ENCODE results near the gene ARHGAP6.

ARHGAP6 gene

GRCh38 chrX:11336201-11336600, 329.5 kb downstream of the ARHGAP6 start:
- no peak for DNase-seq (ENCODE audit: extremely low spot score)
- POLR2A ChIA-PET: no interaction called here
- TF ChIP-seq CTCF (IDR thresholded peaks at IDR 0.05; ENCODE audit: control extremely low read depth, extremely low read depth, low read depth, missing control alignments): no peak
- CTCF ChIA-PET: no interaction called here

DNA sequence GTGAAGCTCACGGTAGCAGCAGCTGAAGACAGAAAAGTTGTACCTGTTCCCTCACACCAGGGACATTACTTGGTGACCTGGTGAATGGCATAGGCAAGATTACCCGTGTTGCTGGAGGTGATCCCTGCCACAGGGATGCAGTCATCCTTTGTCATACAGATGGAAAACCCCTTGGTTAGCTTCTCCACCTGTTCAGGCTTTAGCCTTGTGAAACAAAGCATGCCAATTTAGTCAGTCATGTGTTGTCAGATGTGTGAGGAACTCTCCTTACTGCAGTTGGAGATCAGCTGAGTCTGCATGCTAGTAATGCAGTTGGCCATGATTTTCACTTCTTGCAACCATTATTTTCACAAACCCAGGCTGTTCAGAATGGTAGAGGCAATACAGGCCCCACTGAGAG, 331.6 kb downstream of the ARHGAP6 start:
- ChIA-PET CTCF (no interaction called here), POLR2A (no interaction called here)
- no peak for TF ChIP-seq CTCF (IDR thresholded peaks at IDR 0.05; ENCODE audit: control extremely low read depth, extremely low read depth, low read depth, missing control alignments)
- no peak for DNase-seq (ENCODE audit: extremely low spot score)

DNA sequence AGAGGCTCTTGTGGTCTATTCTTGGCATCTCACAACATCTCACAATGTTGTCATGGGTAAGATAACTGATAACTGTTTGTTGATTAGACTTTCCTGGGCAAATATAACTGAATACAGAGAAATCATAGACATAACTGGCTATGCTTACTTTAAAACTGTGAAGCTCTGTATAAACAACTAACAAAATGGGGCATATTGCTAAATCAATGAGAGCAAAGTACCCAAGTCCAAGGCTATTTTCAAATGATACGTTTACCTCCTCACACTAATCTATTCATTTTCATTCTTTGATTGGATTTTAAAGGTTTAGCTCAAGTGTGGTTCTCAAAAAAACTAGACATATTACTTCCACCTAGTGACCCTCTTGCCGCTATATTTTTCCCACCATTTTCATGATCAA, 333.9 kb downstream of the ARHGAP6 start:
- no peak for TF ChIP-seq CTCF (IDR thresholded peaks at IDR 0.05; ENCODE audit: control extremely low read depth, extremely low read depth, low read depth, missing control alignments)
- no peak for DNase-seq (ENCODE audit: extremely low spot score)
- ChIA-PET CTCF (no interaction called here), POLR2A (no interaction called here)

- CTCF ChIA-PET: no interaction called here
- DNase-seq (ENCODE audit: extremely low spot score): no peak
- TF ChIP-seq CTCF (IDR thresholded peaks at IDR 0.05; ENCODE audit: control extremely low read depth, extremely low read depth, low read depth, missing control alignments): no peak
- POLR2A ChIA-PET: no interaction called here
Observed at GRCh38 chrX:11329021-11329420, 336.7 kb downstream of the ARHGAP6 start.

- DNase-seq (ENCODE audit: extremely low spot score): no peak
- no peak for TF ChIP-seq CTCF (IDR thresholded peaks at IDR 0.05; ENCODE audit: control extremely low read depth, extremely low read depth, low read depth, missing control alignments)
- POLR2A ChIA-PET: no interaction called here
- CTCF ChIA-PET: no interaction called here
Observed at GRCh38 chrX:11328134-11328533, 337.6 kb downstream of the ARHGAP6 start.

DNA sequence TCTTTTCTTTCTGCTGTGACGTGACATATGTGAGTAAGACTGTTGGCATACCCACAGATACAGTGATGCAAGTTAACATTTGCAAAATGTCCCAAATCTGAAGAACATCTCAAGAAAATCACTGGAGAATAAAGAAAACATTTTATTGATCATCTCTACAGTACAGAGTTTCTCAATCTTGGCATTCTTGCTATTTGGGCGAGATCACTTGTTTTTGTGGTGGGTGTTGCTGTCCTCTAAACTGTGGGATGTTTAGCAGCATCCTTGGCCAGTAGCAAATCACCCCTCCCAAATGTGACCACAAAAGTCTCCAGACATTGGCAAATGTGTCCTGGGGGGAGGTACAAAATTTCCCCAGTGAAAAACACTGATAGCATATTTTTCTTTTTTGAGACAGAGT, 343.7 kb downstream of the ARHGAP6 start:
- POLR2A ChIA-PET: no interaction called here
- TF ChIP-seq CTCF (IDR thresholded peaks at IDR 0.05; ENCODE audit: control extremely low read depth, extremely low read depth, low read depth, missing control alignments): no peak
- DNase-seq (ENCODE audit: extremely low spot score): no peak
- CTCF ChIA-PET: no interaction called here

DNA sequence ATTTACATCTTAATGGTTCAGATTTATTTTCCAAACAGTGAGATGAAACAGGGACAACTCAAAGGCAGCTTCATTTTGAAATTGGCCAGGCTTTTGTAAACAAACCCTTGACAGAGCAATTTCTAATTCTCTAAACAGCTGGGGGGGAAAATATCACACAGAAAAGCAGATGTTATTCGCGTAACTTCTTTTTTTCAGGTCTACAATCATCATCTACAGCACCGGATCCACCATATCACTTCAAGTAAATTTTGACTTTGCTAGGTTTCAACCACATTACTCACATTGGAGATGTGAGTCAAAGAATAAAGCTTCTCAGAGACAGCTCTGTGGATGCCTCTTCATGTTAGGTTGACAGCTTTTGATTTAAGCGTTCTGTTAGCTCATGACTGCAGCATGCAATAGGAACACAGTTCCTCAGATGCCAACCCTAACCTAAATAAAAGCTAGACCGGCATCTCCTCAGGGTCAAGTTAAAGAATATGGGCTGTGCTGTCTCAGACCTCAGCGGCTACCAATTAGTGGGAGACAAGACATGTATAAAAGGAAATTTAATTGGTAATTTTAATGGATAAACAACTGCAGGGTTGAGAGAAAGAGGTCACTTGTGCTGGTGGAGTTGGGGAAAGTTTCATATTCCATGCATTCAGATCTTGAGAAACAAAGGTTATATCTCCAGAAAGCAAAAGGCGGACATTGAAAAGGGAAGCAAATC, 345.8 kb downstream of the ARHGAP6 start:
- POLR2A ChIA-PET: no interaction called here
- no peak for TF ChIP-seq CTCF (IDR thresholded peaks at IDR 0.05; ENCODE audit: control extremely low read depth, extremely low read depth, low read depth, missing control alignments)
- no peak for DNase-seq (ENCODE audit: extremely low spot score)
- CTCF ChIA-PET: no interaction called here

Data from GM10248 (cell line).